Astrocyte (in vitro differentiated cells and primary cell): Measurements from ENCODE around the gene ABCB1. TPM values are rescaled to one million over a fixed set of nuclear protein-coding genes. Genes with fewer than 3 reads are reported as not detected.
"Not testable (repeated sequence)": the region's sequence is repeated elsewhere in the genome, so short reads cannot be mapped to it uniquely, and the experiment has no call there.

ENCODE experiments used
- DNase-seq: peaks from one replicate; pipeline ENCODE4 v3.0.0-alpha.2; 2010; ENCODE audit warnings: low read depth
- FAIRE-seq: peaks from 2 replicates; lab custom pipeline; 2011; peaks lifted over from hg19 to GRCh38; lab: Jason Lieb, UNC
- H2AFZ ChIP-seq: 2 replicates; pipeline ENCODE4 v1.6.0; 2012; ENCODE audit warnings: low read depth, low read length, inconsistent platforms
- H3K27ac ChIP-seq: 2 replicates; pipeline ENCODE4 v1.5.1; 2011; ENCODE audit warnings: low read depth, low read length, inconsistent platforms
- H3K27me3 ChIP-seq: 2 replicates; pipeline ENCODE4 v1.6.0; 2011; ENCODE audit warnings: low read length, inconsistent platforms; ENCODE audit not compliant: insufficient read depth
- H3K36me3 ChIP-seq: 2 replicates; pipeline ENCODE4 v1.5.1; 2011; ENCODE audit warnings: low read length, inconsistent platforms; ENCODE audit not compliant: insufficient read depth
- H3K4me1 ChIP-seq: 2 replicates; pipeline ENCODE4 v1.5.1; 2011; ENCODE audit warnings: low read length, inconsistent platforms; ENCODE audit not compliant: insufficient read depth
- H3K4me2 ChIP-seq: 2 replicates; pipeline ENCODE4 v1.6.0; 2012; ENCODE audit warnings: low read length, inconsistent platforms
- H3K4me3 ChIP-seq: 2 replicates; pipeline ENCODE4 v1.5.1; 2011; ENCODE audit warnings: low read depth, mild to moderate bottlenecking, low read length, inconsistent platforms; ENCODE audit not compliant: insufficient read depth
- H3K79me2 ChIP-seq: 2 replicates; pipeline ENCODE4 v1.6.0; 2012; ENCODE audit warnings: mild to moderate bottlenecking, low read length, inconsistent platforms; ENCODE audit not compliant: insufficient read depth
- H3K9ac ChIP-seq: 2 replicates; pipeline ENCODE4 v1.6.0; 2012; ENCODE audit warnings: mild to moderate bottlenecking, low read length, inconsistent platforms
- H3K9me3 ChIP-seq: 2 replicates; pipeline ENCODE4 v1.5.1; 2012; ENCODE audit warnings: low read depth, mild to moderate bottlenecking, low read length, inconsistent platforms; ENCODE audit not compliant: insufficient read depth
- H4K20me1 ChIP-seq: 2 replicates; pipeline ENCODE4 v1.6.0; 2012; ENCODE audit warnings: low read length, inconsistent platforms; ENCODE audit not compliant: insufficient read depth
- H3K27ac Mint-ChIP-seq: one replicate; pipeline ENCODE4 v1.8.0; 2021; ENCODE audit warnings: mild to moderate bottlenecking, mixed read lengths; ENCODE audit not compliant: unreplicated experiment
- H3K27me3 Mint-ChIP-seq: one replicate; pipeline ENCODE4 v1.8.0; 2021; ENCODE audit warnings: low read depth, mixed read lengths; ENCODE audit not compliant: unreplicated experiment
- H3K36me3 Mint-ChIP-seq: one replicate; pipeline ENCODE4 v1.8.0; 2021; ENCODE audit warnings: low read depth, mixed read lengths; ENCODE audit not compliant: unreplicated experiment
- H3K4me1 Mint-ChIP-seq: one replicate; pipeline ENCODE4 v1.8.0; 2021; ENCODE audit warnings: low read depth, mixed read lengths; ENCODE audit not compliant: unreplicated experiment
- H3K4me3 Mint-ChIP-seq: one replicate; pipeline ENCODE4 v1.8.0; 2021; ENCODE audit warnings: mild to moderate bottlenecking, moderate library complexity, mixed read lengths; ENCODE audit not compliant: unreplicated experiment
- H3K9me3 Mint-ChIP-seq: one replicate; pipeline ENCODE4 v1.8.0; 2021; ENCODE audit warnings: mild to moderate bottlenecking, mixed read lengths; ENCODE audit not compliant: unreplicated experiment
- EZH2 ChIP-seq: IDR thresholded peaks from 2 replicates; pipeline ENCODE4 v1.6.1; 2012; ENCODE audit warnings: mild to moderate bottlenecking, low read length, inconsistent platforms; ENCODE audit not compliant: insufficient read depth
- total RNA-seq: library from RNA; stranded (reverse); gene quantifications from 2 replicates; pipeline ENCODE4 v1.2.1, GENCODE V29; 2021
- TF ChIP-seq, protein P1 (sequence below): IDR thresholded peaks from 2 replicates; pipeline ENCODE4 v1.5.1; 2011; ENCODE audit warnings: low read depth, mild to moderate bottlenecking, inconsistent platforms, low read length, moderate library complexity; ENCODE audit not compliant: insufficient read depth

ABCB1 gene
- total RNA-seq, 1 donor from 2014 or later, result 0.79 TPM

DNA sequence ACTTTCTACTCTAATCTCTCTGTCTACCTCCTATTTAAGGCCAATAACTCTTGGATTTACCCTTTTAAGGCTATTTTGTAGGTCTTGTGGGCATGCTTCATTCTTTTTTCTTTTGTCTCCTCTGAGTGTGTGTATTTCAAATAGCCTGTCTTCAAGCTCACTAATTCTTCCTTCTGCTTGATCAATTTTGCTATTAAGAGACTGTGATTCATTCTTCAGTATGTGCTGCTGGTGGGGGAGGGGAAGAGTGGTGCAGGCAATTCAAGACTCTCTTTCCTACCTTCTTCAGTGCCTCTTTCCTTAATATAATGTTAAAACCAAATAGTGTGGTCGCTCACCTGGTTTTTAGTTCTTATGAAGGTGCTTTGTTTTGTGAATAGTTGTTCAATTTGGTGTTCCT lies 20.0 kb downstream of the ABCB1 start:
- DNase-seq, result peak; percentile 38
- peaks cover 9% of the 10 kb centered on the region for H3K4me1 Mint-ChIP-seq
- H3K9me3 Mint-ChIP-seq, result no peaks in the 10 kb centered on the region
- Histone ChIP-seq H3K4me2 (no peak overlapping the region), H3K27ac (no peak overlapping the region), H3K27me3 (no peaks in the 10 kb centered on the region), H3K4me3 (no peak overlapping the region), H3K9ac (no peak overlapping the region), H3K9me3 (no peaks in the 10 kb centered on the region), H3K36me3 (no peaks in the 10 kb centered on the region), H3K79me2 (no peaks in the 10 kb centered on the region), H4K20me1 (no peaks in the 10 kb centered on the region), H3K4me1 (peaks cover 2% of the 10 kb centered on the region), H2AFZ (no peak overlapping the region)
- no peak overlapping the region for H3K4me3 Mint-ChIP-seq
- H3K36me3 Mint-ChIP-seq, result no peaks in the 10 kb centered on the region
- TF ChIP-seq EZH2, result no peak
- TF ChIP-seq, protein P1, sequence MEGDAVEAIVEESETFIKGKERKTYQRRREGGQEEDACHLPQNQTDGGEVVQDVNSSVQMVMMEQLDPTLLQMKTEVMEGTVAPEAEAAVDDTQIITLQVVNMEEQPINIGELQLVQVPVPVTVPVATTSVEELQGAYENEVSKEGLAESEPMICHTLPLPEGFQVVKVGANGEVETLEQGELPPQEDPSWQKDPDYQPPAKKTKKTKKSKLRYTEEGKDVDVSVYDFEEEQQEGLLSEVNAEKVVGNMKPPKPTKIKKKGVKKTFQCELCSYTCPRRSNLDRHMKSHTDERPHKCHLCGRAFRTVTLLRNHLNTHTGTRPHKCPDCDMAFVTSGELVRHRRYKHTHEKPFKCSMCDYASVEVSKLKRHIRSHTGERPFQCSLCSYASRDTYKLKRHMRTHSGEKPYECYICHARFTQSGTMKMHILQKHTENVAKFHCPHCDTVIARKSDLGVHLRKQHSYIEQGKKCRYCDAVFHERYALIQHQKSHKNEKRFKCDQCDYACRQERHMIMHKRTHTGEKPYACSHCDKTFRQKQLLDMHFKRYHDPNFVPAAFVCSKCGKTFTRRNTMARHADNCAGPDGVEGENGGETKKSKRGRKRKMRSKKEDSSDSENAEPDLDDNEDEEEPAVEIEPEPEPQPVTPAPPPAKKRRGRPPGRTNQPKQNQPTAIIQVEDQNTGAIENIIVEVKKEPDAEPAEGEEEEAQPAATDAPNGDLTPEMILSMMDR, result no peak
- no peaks in the 10 kb centered on the region for H3K27me3 Mint-ChIP-seq
- H3K27ac Mint-ChIP-seq, result no peak overlapping the region
- no peak for FAIRE-seq

GRCh38 chr7:87575521-87575920 lies 25.2 kb downstream of the ABCB1 start:
- Histone ChIP-seq H4K20me1 (no peaks in the 10 kb centered on the region), H3K27ac (peak overlapping the region; percentile 17), H2AFZ (no peak overlapping the region), H3K27me3 (no peaks in the 10 kb centered on the region), H3K4me3 (no peak overlapping the region), H3K79me2 (no peaks in the 10 kb centered on the region), H3K36me3 (no peaks in the 10 kb centered on the region), H3K4me1 (peaks cover 16% of the 10 kb centered on the region), H3K9ac (no peak overlapping the region), H3K4me2 (peak overlapping the region; percentile 5), H3K9me3 (no peaks in the 10 kb centered on the region)
- Mint-ChIP-seq H3K9me3 (no peaks in the 10 kb centered on the region), H3K36me3 (no peaks in the 10 kb centered on the region), H3K4me3 (no peak overlapping the region), H3K27me3 (no peaks in the 10 kb centered on the region), H3K4me1 (peaks cover 25% of the 10 kb centered on the region), H3K27ac (no peak overlapping the region)
- FAIRE-seq (no peak), DNase-seq (peak; percentile 81)
- TF ChIP-seq EZH2, result no peak
- TF ChIP-seq, protein P1, result no peak

GRCh38 chr7:87574630-87575029 lies 26.1 kb downstream of the ABCB1 start:
- H4K20me1 ChIP-seq, result no peaks in the 10 kb centered on the region
- Mint-ChIP-seq H3K27ac (peak overlapping the region; percentile 48), H3K36me3 (no peaks in the 10 kb centered on the region), H3K4me1 (peaks cover 25% of the 10 kb centered on the region), H3K27me3 (no peaks in the 10 kb centered on the region), H3K4me3 (no peak overlapping the region), H3K9me3 (no peaks in the 10 kb centered on the region)
- H2AFZ ChIP-seq, result no peak overlapping the region
- H3K27ac ChIP-seq, result peak overlapping the region; percentile 20
- TF ChIP-seq EZH2, result no peak
- TF ChIP-seq, protein P1, result no peak
- no peaks in the 10 kb centered on the region for H3K36me3 ChIP-seq
- H3K4me3 ChIP-seq, result no peak overlapping the region
- peaks cover 18% of the 10 kb centered on the region for H3K4me1 ChIP-seq
- no peaks in the 10 kb centered on the region for H3K9me3 ChIP-seq
- H3K79me2 ChIP-seq, result no peaks in the 10 kb centered on the region
- no peaks in the 10 kb centered on the region for H3K27me3 ChIP-seq
- H3K4me2 ChIP-seq, result peak overlapping the region; percentile 16
- FAIRE-seq (no peak), DNase-seq (peak; percentile 90)
- no peak overlapping the region for H3K9ac ChIP-seq

- H3K27me3 ChIP-seq, H3K9ac ChIP-seq, H3K27ac Mint-ChIP-seq, H3K27me3 Mint-ChIP-seq, H3K36me3 ChIP-seq, FAIRE-seq, H3K4me3 ChIP-seq, H3K9me3 ChIP-seq, H3K4me2 ChIP-seq, H3K9me3 Mint-ChIP-seq, H3K79me2 ChIP-seq, DNase-seq, H3K27ac ChIP-seq, H3K36me3 Mint-ChIP-seq, H2AFZ ChIP-seq, H3K4me3 Mint-ChIP-seq, H4K20me1 ChIP-seq: not testable (repeated sequence)
- H3K4me1 Mint-ChIP-seq, result peaks cover 25% of the 10 kb centered on the region
- peaks cover 18% of the 10 kb centered on the region for H3K4me1 ChIP-seq
These were observed 28.2 kb downstream of the ABCB1 start for GRCh38 chr7:87572513-87572912.
